Measurements from ENCODE around the gene PTPRN2. TPM values are rescaled to one million over a fixed set of nuclear protein-coding genes. Genes with fewer than 3 reads are reported as not detected.

The PTPRN2 gene
- total RNA-seq, 1 experiment from 2014 or later, result 1.2 TPM

DNA sequence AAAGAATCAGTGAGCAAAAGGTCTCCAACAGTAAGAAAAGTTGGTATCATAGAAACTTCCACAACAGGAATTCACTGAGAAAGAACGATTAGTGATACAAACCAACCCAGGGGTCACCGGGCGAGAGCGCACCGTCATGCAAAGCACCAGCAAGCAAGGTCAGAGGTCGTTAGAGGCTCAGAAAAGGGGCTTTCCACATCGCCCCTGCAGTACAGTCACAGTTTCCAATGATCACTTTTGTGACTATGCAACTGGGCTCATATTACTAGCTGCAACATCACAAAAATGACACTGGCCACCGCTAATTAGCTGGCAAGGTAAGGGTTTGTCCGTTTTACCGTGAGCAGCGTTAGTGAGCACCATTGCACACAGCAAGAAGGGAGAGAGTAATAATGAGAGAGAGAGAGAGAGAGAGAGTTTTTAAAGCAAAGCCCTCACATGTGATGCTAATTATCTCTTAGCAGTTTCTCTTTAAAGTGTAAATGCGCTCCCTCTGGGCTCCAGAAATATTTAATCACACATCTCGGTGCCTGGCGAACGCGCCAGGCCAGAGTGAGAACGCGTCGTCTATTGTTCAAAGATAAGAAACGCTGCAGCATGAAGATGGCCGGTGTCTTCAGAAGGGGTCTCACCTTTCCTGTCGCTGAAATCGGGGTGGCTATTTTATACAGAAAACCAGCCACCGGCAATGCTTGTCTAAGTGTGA lies 1013.4 kb downstream of the PTPRN2 start:
- Histone ChIP-seq H3K27ac (no peak overlapping the region), H3K4me1 (replicated peaks) (peaks cover 14% of the 10 kb centered on the region), H3K4me3 (no peak overlapping the region), H3K9me3 (replicated peaks) (no peaks in the 10 kb centered on the region), H3K27me3 (replicated peaks) (no peaks in the 10 kb centered on the region), H3K36me3 (no peaks in the 10 kb centered on the region)
- no peak for DNase-seq (ENCODE audit: low read depth in 1 of 2, low spot score in 2 of 2)

DNA sequence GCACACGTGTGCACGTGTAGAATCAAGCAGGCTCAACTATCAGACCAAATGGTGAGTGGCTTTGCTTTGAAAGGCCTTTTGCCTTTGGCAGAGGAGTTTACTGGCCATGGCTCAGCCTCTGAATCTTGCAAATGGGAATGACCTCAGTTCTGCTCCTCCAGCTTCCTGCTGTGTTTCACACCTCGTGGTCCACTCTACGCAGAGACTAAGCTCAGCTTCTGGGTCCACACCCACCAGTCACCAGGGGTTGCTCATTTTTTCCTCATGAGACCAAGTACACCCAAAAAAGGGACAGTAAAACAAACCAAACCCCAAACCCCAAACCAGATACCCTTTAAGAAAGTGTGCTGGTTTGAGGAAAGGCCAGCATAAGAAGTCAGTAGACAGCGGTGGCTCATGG lies 1014.4 kb downstream of the PTPRN2 start:
- no peaks in the 10 kb centered on the region for H3K36me3 ChIP-seq
- H3K4me1 ChIP-seq (replicated peaks), result peaks cover 14% of the 10 kb centered on the region
- no peak overlapping the region for H3K4me3 ChIP-seq
- DNase-seq (ENCODE audit: low read depth in 1 of 2, low spot score in 2 of 2), result no peak
- H3K27ac ChIP-seq, result no peak overlapping the region
- no peaks in the 10 kb centered on the region for H3K27me3 ChIP-seq (replicated peaks)
- H3K9me3 ChIP-seq (replicated peaks), result no peaks in the 10 kb centered on the region

DNA sequence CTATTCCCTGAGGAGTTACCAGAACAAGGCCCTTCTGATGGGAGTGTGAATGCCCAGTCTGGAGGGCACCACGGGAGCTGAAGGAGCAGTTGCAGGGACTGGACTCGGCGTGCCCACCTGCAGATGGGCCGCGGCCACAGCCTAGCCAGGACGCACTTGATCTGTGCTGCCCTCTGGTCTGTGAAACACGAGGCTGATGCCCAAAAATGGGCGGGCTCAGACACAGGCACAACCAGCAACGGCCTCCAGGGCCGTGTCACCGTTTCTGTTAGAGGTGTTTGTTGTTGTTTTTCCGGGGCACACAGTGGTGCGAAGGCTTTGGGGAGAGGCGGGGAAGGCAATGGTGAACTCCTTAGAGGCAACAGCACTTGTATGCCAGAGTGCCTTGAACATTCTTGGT lies 1015.0 kb downstream of the PTPRN2 start:
- Histone ChIP-seq H3K27ac (no peak overlapping the region), H3K9me3 (replicated peaks) (no peaks in the 10 kb centered on the region), H3K4me1 (replicated peaks) (peaks cover 14% of the 10 kb centered on the region), H3K27me3 (replicated peaks) (no peaks in the 10 kb centered on the region), H3K36me3 (no peaks in the 10 kb centered on the region), H3K4me3 (no peak overlapping the region)
- DNase-seq (ENCODE audit: low read depth in 1 of 2, low spot score in 2 of 2), result no peak

DNA sequence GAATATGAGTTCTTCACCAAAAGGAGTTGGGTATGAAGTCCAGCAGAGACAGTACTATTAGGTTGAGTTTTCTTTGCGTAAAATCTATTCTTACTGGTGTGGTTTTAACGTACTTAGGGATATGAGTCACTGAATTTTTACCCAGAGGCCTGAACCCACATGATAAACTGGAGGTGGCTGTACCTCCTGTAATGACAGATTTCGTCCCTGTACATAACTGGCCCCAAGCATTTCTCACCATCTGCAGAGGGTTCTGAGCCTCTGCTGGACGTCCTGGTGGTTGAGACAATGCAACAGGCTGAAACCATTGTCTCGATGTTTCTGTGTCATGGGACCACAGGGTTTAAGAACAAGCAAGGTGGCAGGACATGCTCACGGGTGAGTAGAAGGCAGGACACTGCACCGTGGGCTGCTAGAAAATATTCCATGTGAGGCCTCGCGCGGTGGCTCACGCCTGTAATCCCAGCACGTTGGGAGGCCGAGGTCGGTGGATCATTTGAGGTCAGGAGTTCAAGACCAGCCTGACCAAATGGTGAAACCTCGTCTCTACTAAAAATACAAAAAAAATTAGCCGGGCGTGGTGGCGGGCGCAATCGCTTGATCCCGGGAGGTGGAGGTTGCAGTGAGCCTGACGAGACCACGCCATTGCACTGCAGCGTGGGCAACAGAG lies 1017.0 kb downstream of the PTPRN2 start:
- peak in 1 of 2 experiments; percentile 42 for DNase-seq (ENCODE audit: low read depth in 1 of 2, low spot score in 2 of 2)

DNA sequence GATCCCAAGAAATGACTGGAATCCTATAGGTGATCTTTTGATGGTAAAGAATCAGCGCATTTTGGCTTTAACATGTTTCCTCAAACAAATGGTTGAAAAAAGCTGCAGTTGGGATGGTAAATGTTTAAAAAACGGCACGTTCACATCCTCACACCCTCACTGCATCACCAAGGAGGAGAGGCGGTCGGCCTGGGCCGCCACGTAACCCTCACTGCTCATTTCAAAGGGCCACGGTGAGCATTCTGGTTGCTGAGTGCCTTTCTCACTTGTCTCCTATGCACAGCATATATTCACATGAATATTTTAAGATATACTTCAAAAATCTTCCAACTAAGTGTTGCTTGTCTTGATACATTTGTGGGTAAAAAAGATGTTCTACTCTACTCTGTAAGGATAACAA lies 1017.7 kb downstream of the PTPRN2 start:
- Histone ChIP-seq H3K27me3 (replicated peaks) (no peaks in the 10 kb centered on the region), H3K4me3 (no peak overlapping the region), H3K9me3 (replicated peaks) (no peaks in the 10 kb centered on the region), H3K4me1 (replicated peaks) (peaks cover 28% of the 10 kb centered on the region), H3K36me3 (no peaks in the 10 kb centered on the region), H3K27ac (peak overlapping the region; percentile 23; the same call in 1 of the 2 replicates)
- no peak for DNase-seq (ENCODE audit: low read depth in 1 of 2, low spot score in 2 of 2)

More for the DNA sequence above, 1017.0 kb downstream of the PTPRN2 start:
- Histone ChIP-seq H3K36me3 (no peaks in the 10 kb centered on the region), H3K9me3 (replicated peaks) (no peaks in the 10 kb centered on the region), H3K27me3 (replicated peaks) (no peaks in the 10 kb centered on the region), H3K4me1 (replicated peaks) (peaks cover 21% of the 10 kb centered on the region), H3K4me3 (no peak overlapping the region), H3K27ac (peak overlapping the region; percentile 23; the same call in 1 of the 2 replicates)

DNA sequence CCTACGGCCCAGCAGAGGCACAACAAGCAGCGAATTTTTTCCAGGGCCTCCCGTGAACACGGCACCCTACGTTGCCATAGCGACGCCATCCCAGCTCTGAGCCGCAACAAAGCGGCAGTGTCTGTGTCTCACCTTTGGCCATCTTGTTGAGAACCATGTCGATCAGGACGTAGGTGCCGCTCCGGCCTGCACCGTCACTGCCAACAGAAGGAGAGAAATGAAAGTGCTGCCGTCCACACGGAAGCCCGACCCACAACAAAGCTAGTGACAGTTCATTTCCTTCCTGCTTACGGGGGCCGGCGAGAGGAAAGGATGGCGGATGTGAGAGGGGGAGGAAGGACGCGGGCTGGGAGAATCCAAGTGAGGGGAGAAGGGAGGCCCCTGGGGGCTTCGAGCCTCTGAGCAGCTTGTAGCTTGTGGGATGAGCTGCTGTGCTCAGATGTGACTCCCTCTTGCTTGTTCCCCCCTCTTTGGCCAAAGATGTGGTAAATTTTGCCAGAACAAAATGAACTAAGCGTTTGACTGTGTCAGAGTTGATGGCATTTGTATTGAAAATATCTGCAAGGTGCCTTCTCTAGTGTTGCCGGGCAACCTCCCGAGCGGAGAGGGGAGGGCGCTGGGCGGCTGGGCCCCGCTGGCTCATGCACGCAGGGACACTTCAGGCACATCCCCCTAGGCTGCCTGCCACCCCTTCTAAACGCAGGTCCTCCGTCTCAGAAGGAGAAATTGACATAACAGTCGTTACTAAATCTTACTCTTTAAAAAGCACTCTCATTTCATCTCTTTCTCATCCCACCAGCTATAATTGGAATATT lies 1018.6 kb downstream of the PTPRN2 start:
- DNase-seq (ENCODE audit: low read depth in 1 of 2, low spot score in 2 of 2), result no peak
- Histone ChIP-seq H3K27ac (no peak overlapping the region), H3K4me3 (no peak overlapping the region), H3K36me3 (no peaks in the 10 kb centered on the region), H3K27me3 (replicated peaks) (no peaks in the 10 kb centered on the region), H3K9me3 (replicated peaks) (no peaks in the 10 kb centered on the region), H3K4me1 (replicated peaks) (peaks cover 36% of the 10 kb centered on the region)

DNA sequence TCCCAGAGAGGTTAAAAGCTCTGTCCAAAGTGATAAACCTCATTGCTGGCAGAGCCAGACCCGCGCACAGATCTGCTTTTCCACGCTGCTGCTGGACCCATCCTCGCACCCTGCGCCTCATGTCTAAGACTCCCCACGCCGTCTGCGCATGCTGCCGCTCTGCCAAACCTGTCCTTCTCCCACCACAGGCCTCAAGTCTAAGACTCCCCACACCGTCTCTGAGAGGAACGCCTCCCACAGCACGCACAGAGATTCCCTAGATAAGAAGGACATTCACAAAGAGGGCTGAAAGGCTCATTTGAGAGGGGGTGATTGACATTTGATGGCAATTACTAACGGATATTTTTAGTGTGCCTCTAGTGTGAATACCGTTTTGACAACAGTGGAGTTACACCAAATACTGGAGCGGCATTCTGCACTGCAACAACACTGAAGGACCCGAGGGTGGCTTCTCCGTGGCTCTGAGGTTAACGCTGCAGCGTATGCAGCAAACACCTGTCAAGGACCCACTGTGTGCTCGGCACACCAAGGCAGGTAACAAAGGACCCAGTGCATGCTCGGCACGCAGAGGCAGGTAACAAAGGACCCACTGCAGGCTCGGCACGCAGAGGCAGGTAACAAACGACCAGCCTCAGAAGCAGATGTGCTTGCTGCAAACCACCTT lies 1019.4 kb downstream of the PTPRN2 start:
- Histone ChIP-seq H3K27me3 (replicated peaks) (no peaks in the 10 kb centered on the region), H3K27ac (no peak overlapping the region), H3K4me1 (replicated peaks) (peaks cover 36% of the 10 kb centered on the region), H3K4me3 (no peak overlapping the region), H3K9me3 (replicated peaks) (no peaks in the 10 kb centered on the region), H3K36me3 (no peaks in the 10 kb centered on the region)
- no peak for DNase-seq (ENCODE audit: low read depth in 1 of 2, low spot score in 2 of 2)

DNA sequence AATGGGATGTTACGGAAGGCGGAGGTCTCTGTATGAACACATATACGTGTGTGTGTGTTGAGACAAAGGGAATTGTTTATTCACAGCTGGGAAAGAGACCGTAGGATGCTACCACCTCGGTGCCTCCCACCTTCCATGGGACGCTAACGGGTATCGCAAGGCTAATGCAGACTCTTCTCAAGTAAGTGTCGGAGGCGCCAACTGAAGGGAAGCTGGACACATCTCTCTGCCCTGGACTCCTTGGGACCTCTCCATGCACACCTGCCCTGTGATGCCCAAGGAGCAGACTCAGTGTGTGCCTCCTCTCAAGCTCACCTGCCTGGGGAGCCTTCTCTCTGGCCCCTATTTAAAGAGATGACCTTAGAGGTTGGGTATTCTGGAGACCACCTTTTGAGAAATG lies 1020.0 kb downstream of the PTPRN2 start:
- Histone ChIP-seq H3K4me1 (replicated peaks) (peaks cover 36% of the 10 kb centered on the region), H3K9me3 (replicated peaks) (no peaks in the 10 kb centered on the region), H3K36me3 (no peaks in the 10 kb centered on the region), H3K27me3 (replicated peaks) (no peaks in the 10 kb centered on the region), H3K27ac (no peak overlapping the region), H3K4me3 (no peak overlapping the region)
- DNase-seq (ENCODE audit: low read depth in 1 of 2, low spot score in 2 of 2), result no peak

DNA sequence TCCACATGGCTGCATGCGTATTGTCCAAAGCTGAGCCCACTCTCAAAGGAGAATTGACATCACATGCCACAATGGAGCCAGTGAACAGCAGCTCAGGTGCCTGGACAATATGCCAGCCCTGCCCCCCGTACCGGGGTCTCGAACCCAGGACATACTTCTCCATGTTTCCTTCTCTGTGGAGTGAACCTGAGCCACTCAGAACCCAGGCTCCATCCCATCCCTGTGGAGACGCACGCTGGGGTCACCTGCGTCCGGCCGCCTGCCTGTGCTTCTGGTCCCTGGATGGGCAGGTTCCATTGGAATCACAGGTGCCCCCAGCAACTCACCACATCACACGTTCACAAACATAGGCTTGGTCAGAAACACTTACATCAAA lies 1021.0 kb downstream of the PTPRN2 start:
- no peak for DNase-seq (ENCODE audit: low read depth in 1 of 2, low spot score in 2 of 2)
- H3K36me3 ChIP-seq, result no peaks in the 10 kb centered on the region
- H3K27ac ChIP-seq, result no peak overlapping the region
- H3K4me3 ChIP-seq, result no peak overlapping the region
- H3K4me1 ChIP-seq (replicated peaks), result peaks cover 36% of the 10 kb centered on the region
- H3K9me3 ChIP-seq (replicated peaks), result no peaks in the 10 kb centered on the region
- no peaks in the 10 kb centered on the region for H3K27me3 ChIP-seq (replicated peaks)

DNA sequence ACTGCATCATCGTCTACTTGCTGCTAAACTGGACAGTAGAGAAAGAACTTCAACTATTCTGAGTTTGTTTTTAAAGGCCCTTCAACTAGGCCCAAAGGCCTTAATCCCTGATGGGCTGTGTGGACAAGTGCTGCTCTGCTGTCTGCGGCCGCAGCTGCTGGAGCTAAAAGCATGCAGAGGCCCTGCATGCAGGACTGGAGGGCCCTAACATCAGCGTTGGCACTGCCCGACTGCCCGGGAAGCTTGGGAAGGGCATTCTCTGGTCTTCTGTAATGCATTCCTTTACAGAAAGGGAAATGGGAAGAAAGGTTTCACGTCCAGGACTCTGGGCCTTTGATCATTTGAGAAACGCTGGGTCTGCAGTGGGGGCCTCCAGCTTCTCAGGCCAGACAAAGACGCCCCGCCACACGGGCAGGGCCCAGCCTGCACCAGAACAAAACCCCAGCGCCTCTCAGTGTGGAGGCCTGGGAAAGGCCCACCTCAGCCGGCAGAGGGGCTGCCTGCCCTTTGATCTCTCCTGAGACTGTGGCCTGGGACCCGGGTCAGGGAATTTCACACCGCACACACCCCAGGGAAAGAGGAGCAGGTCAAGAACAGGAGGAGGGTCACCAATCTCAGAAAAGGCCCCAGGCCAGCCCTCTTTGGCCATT lies 1021.5 kb downstream of the PTPRN2 start:
- Histone ChIP-seq H3K27ac (peak overlapping the region; percentile 93), H3K9me3 (replicated peaks) (no peaks in the 10 kb centered on the region), H3K27me3 (replicated peaks) (no peaks in the 10 kb centered on the region), H3K36me3 (no peaks in the 10 kb centered on the region), H3K4me3 (no peak overlapping the region), H3K4me1 (replicated peaks) (peaks cover 36% of the 10 kb centered on the region)
- no peak for DNase-seq (ENCODE audit: low read depth in 1 of 2, low spot score in 2 of 2)

DNA sequence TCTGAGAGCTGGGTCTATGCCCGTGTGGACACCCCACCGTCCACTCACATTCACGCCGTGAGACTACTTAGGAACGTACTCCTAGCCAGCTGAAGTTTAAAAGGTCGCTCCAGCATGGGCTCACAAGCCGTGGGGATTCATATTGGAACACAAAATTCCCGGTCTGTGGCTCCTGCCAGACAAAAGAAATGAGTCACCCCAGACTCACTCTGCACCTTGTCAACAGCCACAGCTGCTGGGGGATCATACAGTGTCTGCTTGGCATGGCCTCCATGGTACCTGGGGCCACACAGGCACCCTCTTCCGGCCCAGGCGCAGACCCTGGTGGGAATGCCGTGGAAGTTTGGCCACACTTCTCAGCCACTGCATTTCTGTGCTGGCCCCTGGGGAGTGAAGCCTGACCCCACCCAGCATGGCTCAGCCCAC lies 1022.4 kb downstream of the PTPRN2 start:
- Histone ChIP-seq H3K36me3 (no peaks in the 10 kb centered on the region), H3K4me1 (replicated peaks) (peaks cover 29% of the 10 kb centered on the region), H3K4me3 (no peak overlapping the region; the same call in 1 of the 2 replicates), H3K27me3 (replicated peaks) (no peaks in the 10 kb centered on the region), H3K27ac (peak overlapping the region; percentile 93), H3K9me3 (replicated peaks) (0 out of 2 replicates have a peak, but pooled peaks cover 1% of the 10 kb centered on the region)
- peak in 1 of 2 experiments; percentile 61 for DNase-seq (ENCODE audit: low read depth in 1 of 2, low spot score in 2 of 2)

DNA sequence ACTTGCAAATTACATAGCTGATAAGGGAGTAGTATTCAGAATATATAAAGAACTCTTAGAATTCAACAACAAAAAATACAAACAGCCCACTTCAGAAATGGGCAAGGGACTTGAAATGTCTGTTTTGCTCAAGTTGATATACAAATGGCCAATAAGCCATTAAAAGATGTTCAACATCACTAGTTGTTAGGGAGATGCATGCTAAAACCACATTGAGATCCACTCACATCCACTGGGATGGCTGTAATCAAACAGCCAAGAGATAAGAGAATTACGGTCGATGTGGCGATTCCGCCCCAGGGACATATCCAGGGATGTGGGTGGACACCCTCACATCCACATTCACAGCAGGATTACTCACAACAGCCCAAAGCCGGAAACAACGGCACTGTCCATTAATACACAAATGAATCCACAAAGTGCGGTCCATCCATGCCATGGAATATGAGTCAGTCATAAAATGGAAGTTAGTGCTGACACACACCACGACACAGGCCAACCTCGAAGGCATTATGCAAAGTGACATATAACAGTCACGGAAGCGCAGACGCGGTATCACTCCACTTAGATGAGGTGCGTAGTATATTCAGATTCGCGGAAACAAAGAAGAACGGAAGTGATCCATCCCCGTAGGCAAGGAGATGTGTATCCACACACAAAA lies 1023.0 kb downstream of the PTPRN2 start:
- peak overlapping the region; percentile 93 for H3K27ac ChIP-seq
- no peaks in the 10 kb centered on the region for H3K36me3 ChIP-seq
- H3K27me3 ChIP-seq (replicated peaks), result no peaks in the 10 kb centered on the region
- 0 out of 2 replicates have a peak, but pooled peaks cover 3% of the 10 kb centered on the region for H3K9me3 ChIP-seq (replicated peaks)
- no peak overlapping the region; the same call in 1 of the 2 replicates for H3K4me3 ChIP-seq
- DNase-seq (ENCODE audit: low read depth in 1 of 2, low spot score in 2 of 2), result peak; percentile 88 to 89
- H3K4me1 ChIP-seq (replicated peaks), result peaks cover 24% of the 10 kb centered on the region
